Amniotic epithelial cell (primary cell): Measurements from ENCODE around the gene VPS26C.
"Not testable (repeated sequence)": the region's sequence is repeated elsewhere in the genome, so short reads cannot be mapped to it uniquely, and the experiment has no call there.

Experiments used
- DNase-seq: peaks from one replicate; pipeline ENCODE4 v3.0.0-alpha.2; 2010; ENCODE audit warnings: low read depth

The VPS26C gene

GRCh38 chr21:37228003-37228400 is 39.1 kb downstream of the VPS26C start:
- no peak for DNase-seq

DNA sequence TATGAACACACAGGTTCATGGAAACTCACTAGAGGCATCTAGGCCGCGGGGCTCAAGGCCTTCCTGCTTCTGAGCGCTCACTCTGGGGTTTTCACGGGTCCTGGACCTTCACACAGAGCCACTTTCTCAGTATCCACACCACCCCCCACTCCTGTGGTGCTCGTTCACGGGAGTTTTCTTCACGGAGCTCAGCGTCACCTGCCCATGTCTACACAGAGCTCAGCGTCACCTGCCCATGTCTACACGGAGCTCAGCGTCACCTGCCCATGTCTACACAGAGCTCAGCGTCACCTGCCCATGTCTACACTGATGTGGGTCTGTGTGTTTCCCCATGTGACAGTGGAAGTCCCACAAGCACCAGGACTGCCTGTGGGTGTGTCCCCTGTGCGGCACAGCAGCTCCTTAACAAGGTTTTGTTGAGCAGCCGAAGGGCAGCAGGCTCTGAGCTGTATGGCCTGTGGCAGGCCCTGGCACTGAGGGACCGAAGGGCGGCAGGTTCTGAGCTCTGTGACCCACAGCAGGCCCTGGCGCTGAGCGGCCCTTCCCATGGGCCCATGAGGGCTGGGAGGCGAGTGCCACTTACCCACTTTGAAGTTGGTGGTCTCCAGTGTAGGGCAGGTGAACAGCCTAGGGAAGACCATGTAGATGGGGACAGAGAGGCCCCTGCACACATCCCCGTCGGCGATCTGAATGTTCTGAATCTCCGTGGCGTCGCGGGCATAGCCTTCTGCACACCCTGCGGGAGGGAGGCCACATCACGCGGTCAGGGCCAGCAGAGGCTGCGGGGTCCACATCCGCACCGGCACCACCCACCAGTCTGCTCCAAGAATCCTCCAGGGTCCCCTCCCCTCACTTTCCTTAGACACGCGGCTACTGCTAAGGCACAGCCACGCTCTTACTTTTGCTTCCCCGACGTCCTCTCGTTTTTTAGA is 39.8 kb downstream of the VPS26C start:
- no peak for DNase-seq

DNA sequence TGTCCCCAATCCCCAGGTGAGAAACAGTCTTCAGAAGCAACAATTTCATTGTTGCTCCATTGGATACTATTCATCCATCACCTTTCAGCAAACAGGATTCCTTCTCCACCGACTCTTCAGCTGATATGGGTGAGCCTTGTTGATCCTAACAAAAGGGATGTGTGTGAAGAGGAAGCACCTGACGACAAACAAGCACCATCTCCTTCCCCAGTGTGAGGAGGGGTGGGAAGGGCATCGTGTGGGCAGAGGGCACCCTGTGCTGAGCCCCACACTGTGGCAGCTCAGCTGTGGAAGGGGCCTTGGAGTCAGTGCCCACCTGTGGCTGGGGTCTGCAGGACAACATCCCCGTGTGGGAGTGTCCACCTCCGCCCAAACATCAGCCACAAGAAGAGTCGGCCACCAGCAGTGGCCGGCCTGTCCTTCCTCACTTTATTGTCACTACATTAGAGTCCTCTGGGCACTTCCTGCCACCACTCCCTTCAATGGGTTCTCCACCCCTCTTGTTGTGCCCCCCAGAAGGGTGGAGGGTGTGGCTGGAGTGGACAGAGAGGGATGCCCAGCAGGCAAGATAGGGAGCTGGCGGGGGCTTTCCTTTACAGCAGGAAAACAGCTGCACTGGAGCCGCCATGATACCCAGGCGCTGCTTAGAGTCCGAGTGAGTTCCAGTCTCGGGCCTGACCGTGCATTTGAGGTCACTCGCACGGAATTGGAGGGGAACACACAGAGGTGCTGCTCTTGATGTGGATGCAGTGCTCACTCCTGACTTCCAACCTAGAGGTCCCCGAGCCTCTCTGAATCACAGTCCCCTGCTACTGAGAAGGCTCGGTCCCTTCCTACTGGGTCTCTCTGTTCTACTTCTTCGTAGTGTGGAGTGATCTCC is 40.9 kb downstream of the VPS26C start:
- no peak for DNase-seq

DNA sequence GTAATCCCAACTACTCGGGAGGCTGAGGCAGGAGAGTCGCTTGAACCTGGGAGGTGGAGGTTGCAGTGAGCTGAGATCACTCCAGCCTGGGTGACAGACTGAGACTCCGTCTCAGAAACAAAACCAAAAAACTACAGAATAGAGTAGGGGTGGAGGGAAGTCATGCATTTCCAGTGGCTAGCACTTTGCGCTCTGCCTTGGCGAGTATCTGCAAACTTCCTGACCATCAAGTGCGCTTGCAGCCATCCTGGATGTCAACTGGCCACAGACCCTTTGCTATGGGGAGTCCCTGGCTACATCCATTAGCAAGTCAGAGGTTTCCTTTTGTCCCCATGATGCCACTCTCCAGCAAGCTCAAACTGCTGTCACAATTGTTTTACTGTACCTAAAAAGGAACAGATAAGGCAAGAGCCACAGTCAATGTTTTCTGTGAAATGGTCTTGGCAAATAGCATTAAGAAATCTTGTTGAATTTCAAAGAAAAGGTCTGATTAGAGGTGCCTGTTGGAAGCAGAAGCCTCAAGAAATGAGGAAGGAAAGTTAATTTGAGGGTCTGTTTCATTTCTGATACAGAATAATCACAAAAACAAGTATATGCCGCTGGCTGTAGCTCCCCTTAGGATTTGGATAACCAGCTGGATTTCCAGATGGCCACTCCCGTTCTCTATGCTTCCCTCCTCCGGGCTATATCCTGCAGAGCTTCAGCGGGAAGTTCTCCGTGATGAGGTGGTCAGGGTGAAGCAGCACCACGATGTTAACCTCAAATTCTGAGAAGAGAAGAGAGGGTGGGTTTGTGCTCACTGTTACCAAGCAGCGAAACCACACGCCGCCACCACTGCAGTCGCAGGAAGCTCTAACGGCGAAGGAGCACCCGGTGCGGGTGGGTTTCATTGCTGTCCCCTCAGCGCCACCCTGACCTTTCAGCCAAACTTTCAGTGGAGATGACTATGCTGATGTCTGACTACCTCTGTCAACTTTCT is 42.0 kb downstream of the VPS26C start:
- no peak for DNase-seq

DNA sequence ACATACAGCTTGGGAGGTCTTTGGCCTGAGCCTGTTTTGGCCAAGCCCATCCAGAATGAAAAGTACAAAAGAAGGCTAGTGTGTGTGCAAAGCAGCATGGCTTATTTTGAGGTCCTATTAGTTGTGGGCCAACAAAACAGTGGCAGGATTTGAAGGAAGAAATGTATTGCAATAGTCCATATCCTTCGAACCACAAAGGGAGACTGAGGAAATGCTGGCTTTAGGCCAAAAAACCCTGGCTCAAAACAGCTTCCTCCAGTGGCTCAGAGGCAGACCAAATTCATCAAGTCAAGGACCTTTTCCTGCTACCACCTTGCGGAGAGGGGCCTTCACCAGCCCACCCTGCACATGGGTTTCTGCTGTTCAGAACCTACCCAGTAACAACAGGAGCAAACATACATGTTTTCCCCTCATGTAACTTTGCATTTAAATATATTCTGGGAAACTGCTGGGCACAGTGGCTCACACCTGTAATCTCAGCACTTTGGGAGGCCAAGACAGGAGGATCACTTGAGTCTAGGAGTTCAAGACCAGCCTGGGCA is 43.3 kb downstream of the VPS26C start:
- DNase-seq: no peak

DNA sequence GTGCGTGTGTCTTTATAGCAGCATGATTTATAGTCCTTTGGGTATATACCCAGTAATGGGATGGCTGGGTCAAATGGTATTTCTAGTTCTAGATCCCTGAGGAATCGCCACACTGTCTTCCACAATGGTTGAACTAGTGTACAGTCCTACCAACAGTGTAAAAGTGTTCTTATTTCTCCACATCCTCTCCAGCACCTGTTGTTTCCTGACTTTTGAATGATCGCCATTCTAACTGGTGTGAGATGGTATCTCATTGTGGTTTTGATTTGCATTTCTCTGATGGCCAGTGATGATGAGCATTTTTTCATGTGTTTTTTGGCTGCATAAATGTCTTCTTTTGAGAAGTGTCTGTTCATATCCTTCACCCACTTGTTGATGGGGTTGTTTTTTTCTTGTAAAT is 44.9 kb downstream of the VPS26C start:
- DNase-seq: not testable (repeated sequence)

- peak; percentile 88 for DNase-seq
These were observed 46.0 kb downstream of the VPS26C start for GRCh38 chr21:37220981-37221664.

- DNase-seq: peak; percentile 32
These were observed 46.6 kb downstream of the VPS26C start for GRCh38 chr21:37220433-37220980.

DNA sequence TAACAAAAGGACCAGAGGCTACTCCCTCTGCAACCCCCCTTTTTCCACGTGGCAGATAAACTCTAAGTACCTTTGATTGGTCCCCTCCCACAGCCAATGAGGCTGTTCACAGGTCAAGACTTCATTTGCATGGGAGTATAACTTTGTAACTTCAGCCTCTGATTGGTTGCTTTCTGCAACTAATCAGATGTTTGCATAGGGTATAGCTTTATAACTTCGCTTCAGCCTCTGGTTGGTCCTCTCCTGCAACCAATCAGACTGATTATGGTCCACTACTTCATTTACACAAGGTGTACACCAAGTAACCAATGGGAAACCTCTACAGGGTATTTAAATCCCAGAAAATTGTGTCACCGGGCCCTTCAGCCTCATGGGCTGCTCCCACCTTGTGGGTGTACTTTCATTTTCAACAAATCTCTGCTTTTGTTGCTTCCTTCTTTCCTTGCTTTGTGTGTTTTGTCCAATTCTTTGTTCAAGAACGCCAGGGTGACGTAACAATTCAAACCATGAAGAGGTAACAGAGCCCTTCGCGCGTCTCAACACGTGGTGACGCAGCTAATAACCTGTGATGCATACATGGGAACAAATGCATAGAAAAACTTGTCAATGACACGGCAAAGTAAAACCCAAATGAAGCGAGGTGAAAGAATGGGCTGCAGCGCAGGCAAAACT is 47.2 kb downstream of the VPS26C start:
- peak; percentile 13 for DNase-seq

DNA sequence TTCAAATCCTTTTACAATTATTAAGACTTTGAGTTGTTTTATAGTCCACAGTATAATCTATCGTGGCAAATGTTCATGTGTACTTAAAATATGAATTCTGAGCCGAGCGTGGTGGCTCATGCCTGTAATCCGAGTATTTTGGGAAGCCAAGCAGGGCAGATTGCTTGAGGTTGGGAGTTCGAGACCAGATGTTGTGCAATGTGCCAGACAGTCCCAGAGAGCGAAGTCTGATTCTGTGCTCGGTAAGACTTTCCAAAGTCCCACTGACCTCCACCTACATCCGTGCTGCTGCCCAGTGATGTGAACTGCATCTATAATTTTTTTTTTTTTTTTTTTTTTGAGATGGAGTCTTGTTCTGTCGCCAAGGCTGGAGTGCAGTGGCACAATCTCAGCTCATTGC is 52.2 kb downstream of the VPS26C start:
- no peak for DNase-seq

- no peak for DNase-seq
These were observed 56.3 kb downstream of the VPS26C start for GRCh38 chr21:37210799-37211198.

DNA sequence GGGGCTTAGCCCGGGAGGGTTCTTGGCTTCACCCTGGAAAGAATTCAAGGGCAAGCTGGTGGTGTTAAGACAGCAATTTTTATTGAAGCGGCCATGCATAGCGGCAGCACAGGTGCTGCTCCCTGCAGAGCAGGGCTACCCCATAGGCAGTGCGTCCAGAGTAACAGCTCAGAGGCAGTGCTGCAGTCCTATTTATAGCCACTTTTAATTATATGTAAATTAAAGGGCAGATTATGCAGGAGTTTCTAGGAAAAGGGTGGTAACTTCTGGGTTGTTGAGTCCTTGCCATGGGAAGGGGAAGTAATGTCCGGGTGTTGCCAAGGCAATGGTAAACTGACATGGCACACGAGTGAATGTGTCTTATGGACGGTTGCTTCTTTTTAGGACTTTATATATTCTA is 57.0 kb downstream of the VPS26C start:
- DNase-seq: no peak

GRCh38 chr21:37208741-37209225 is 58.4 kb downstream of the VPS26C start:
- no peak for DNase-seq

- DNase-seq: no peak
These were observed 58.9 kb downstream of the VPS26C start for GRCh38 chr21:37208056-37208721.

DNA sequence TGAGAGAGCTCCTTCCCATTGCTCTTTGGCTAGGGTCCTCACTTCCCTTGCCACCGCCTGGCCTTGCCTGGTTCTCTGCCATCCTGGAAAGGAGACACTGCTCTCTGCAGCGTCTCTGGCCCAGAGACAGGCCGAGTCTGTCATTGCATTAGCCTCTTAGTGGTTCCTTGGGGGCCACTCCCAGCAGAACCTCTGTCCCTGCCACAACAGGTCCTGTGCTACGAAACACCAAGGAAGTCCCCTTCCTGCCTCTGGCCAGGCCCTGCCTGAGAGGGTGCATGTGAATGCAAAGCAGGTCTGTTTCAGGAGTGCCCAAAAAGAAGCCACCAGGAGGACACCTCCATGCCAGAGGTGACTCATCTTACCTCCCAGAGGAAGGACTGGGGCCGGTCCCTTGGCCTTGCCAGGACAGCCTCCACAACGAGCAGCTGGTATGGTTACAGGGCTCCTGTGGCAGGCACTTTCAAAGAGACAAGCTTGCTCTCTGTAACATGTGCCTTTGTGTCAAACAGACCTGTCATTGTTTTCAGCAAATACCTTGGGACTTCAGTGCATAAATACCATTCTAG is 59.6 kb downstream of the VPS26C start:
- DNase-seq: no peak

- no peak for DNase-seq
These were observed 60.6 kb downstream of the VPS26C start for GRCh38 chr21:37206496-37206895.

DNA sequence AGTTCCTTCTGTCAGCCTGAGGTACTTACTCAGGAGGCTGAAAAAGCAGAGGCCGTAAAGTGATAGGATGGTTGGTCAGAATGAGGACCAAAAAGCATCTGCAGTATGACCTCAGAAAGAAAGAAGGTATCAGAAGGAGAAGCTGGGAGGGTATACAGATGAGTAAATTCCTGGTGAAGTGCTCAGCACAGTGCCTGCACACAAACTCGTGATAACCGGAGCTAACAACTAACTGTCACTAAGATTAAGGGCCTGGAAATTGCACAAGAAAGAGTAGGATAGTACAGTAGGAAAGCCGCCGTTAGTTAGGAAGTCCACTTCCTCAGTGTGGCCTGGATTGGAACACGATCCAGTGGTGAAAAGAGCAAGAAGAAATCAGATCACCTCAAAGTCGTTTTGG is 62.6 kb downstream of the VPS26C start:
- peak; percentile 94 for DNase-seq

DNA sequence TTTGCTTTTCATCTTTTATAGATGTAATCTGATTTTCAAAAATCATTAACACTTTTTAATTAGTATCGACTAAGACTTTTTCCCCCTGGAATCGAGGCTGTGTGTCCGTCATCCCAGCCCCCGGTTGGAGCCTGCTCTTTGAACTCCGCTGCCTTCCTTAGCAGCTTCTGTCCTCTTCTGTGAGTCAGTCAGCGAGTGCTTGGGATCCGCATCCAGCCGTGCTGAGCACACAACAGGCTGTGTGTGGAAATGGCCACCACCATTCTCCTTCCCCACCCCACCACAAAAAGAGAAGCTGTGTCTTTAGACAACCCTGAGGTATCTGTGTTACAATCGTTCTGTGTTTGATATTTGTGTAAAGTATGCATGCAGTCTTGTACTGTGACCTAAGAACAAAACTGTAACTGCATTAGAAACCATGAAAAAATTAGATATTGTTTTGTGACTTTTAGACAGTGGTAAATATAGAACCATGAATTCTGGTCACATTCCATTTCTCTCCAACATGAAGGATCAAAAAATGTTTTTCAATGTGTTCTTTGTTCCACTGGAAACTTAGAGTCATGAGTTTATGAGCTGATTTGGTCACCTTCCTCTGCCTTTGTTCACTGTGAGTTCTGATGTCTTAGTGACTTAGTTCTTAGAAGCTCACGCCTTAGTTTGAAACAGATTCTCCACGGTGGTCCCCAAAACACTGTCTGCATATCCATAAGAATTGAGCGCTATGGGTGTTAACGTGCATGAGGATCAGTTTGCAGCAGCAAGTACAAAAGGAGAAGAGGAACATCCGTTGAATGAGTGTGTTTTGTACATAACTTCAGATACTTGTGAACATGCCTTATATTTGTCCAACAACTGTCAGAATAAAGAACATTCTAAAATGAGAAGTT is 64.7 kb downstream of the VPS26C start:
- DNase-seq: no peak
